G401.6 (cell line): ENCODE results near the gene GOLPH3.
"Not testable (repeated sequence)": the region's sequence is repeated elsewhere in the genome, so short reads cannot be mapped to it uniquely, and the experiment has no call there.

Experiments
- FAIRE-seq: peaks from 2 replicates; lab custom pipeline; 2012; peaks lifted over from hg19 to GRCh38; lab: Jason Lieb, UNC

Gene GOLPH3

GRCh38 chr5:32098890-32099310 is 75.2 kb downstream of the GOLPH3 start:
- no peak for FAIRE-seq

GRCh38 chr5:32098291-32098690 is 75.8 kb downstream of the GOLPH3 start:
- no peak for FAIRE-seq

- FAIRE-seq: no peak
Observed at GRCh38 chr5:32096891-32097595, 77.1 kb downstream of the GOLPH3 start.

GRCh38 chr5:32095261-32095671 is 78.9 kb downstream of the GOLPH3 start:
- FAIRE-seq: no peak

- FAIRE-seq: no peak
Observed at GRCh38 chr5:32094691-32095090, 79.4 kb downstream of the GOLPH3 start.

GRCh38 chr5:32092938-32093812 is 80.9 kb downstream of the GOLPH3 start:
- FAIRE-seq: peak; percentile 62

GRCh38 chr5:32090755-32091128 is 83.4 kb downstream of the GOLPH3 start:
- no peak for FAIRE-seq

GRCh38 chr5:32090026-32090754 is 83.9 kb downstream of the GOLPH3 start:
- FAIRE-seq: no peak

GRCh38 chr5:32089146-32090000 is 84.7 kb downstream of the GOLPH3 start:
- no peak for FAIRE-seq

GRCh38 chr5:32088214-32088613 is 85.9 kb downstream of the GOLPH3 start:
- no peak for FAIRE-seq

GRCh38 chr5:32087086-32088082 is 86.7 kb downstream of the GOLPH3 start:
- no peak for FAIRE-seq

- no peak for FAIRE-seq
Observed at GRCh38 chr5:32083981-32084430, 90.1 kb downstream of the GOLPH3 start.

- FAIRE-seq: no peak
Observed at GRCh38 chr5:32082701-32083100, 91.4 kb downstream of the GOLPH3 start.

GRCh38 chr5:32080565-32080964 is 93.6 kb downstream of the GOLPH3 start:
- not testable (repeated sequence) for FAIRE-seq

- FAIRE-seq: not testable (repeated sequence)
Observed at GRCh38 chr5:32078855-32079254, 95.3 kb downstream of the GOLPH3 start.

GRCh38 chr5:32076699-32077695 is 97.1 kb downstream of the GOLPH3 start:
- peak; percentile 95 for FAIRE-seq
